K562 (cell line): ENCODE data around the gene USP14. TPM values are rescaled to one million over a fixed set of nuclear protein-coding genes. Genes with fewer than 3 reads are reported as not detected.

Experiments
- ATAC-seq: fragments of 200-7000 bp; cut with Tn5 transposase; 3 replicates; pipeline ENCODE4 v1.9.1; 2020; ENCODE audit warnings: moderate library complexity
- BruUV-seq: library from RNA; stranded (reverse); fragments of 400-500 nt; replicated peaks from 2 replicates; lab custom pipeline; 2021; lab: Mats Ljungman, UMichigan
- CTCF ChIA-PET: fragments of 300-600 bp; formaldehyde crosslinking; extraction: SDS; loops from one replicate; lab custom pipeline; 2021; ENCODE audit warnings: low intra/inter-chr PET ratio; lab: Yijun Ruan, JAX
- POLR2A ChIA-PET: fragments of 300-600, 350-650 bp; sonication (Branson Sonifier 250); formaldehyde crosslinking; extraction: SDS; loops from one replicate; lab custom pipeline; 2021; ENCODE audit warnings: antibody characterized with exemption, inconsistent platforms; lab: Yijun Ruan, JAX
- DNase-seq, 4 experiments: peaks; one replicate each; pipeline versions ENCODE4 v3.0.0 to v3.0.0-alpha.2; 2011 to 2018; ENCODE audit warnings: low spot score in 3 of 4, mixed read lengths in 3 of 4; ENCODE audit errors: extremely low read depth in 1 of 4
- FAIRE-seq: peaks from 2 replicates; lab custom pipeline; 2011; peaks lifted over from hg19 to GRCh38; lab: Jason Lieb, UNC
- H2AFZ ChIP-seq: 2 replicates; pipeline ENCODE4 v1.6.0; 2011; ENCODE audit warnings: low read depth, low read length, control low read depth, inconsistent platforms
- H3K27ac ChIP-seq: fragments of 200-600 bp; 3 replicates; pipeline ENCODE4 v1.8.0; 2011; ENCODE audit warnings: low read depth, mild to moderate bottlenecking, control low read depth, inconsistent platforms, low read length, moderate library complexity, mixed read lengths; ENCODE audit errors: extremely low read depth
- H3K27me3 ChIP-seq, 2 experiments: fragments of 300-600 bp in 1 of 2; 2 replicates in 1 of 2; 3 replicates in 1 of 2; pipeline versions ENCODE4 v1.6.0 to v1.8.0; 2011; ENCODE audit warnings: inconsistent platforms in 2 of 2, low read length in 2 of 2, mild to moderate bottlenecking in 1 of 2, mixed read lengths in 1 of 2, moderate library complexity in 1 of 2; ENCODE audit not compliant: control insufficient read depth in 2 of 2, insufficient read depth in 2 of 2
- H3K36me3 ChIP-seq: fragments of 300-600 bp; 3 replicates; pipeline ENCODE4 v1.8.0; 2011; ENCODE audit warnings: mild to moderate bottlenecking, low read length, inconsistent platforms; ENCODE audit not compliant: control insufficient read depth, insufficient read depth
- H3K4me1 ChIP-seq, 2 experiments: fragments of 200-600 bp in 1 of 2; replicated peaks in 1 of 2; 2 replicates in 1 of 2; 3 replicates in 1 of 2; pipeline versions ENCODE4 v1.5.1 to v1.8.0; 2011; ENCODE audit warnings: inconsistent platforms in 2 of 2, low read length in 2 of 2, mild to moderate bottlenecking in 1 of 2, mixed read lengths in 1 of 2, moderate library complexity in 1 of 2; ENCODE audit not compliant: control insufficient read depth in 2 of 2, insufficient read depth in 2 of 2
- H3K4me2 ChIP-seq: 2 replicates; pipeline ENCODE4 v1.6.1; 2011; ENCODE audit warnings: low read length, control low read depth, inconsistent platforms, mixed read lengths; ENCODE audit not compliant: insufficient read depth
- H3K4me3 ChIP-seq: fragments of 200-600 bp; sonication (generic), shearing (Covaris generic); 2 replicates; pipeline ENCODE4 v1.5.1; 2016; ENCODE audit warnings: control low read depth, inconsistent platforms
- H3K79me2 ChIP-seq: fragments of 200-600 bp; 3 replicates; pipeline ENCODE4 v1.8.0; 2011; ENCODE audit warnings: low read length, inconsistent platforms; ENCODE audit not compliant: control insufficient read depth, insufficient read depth
- H3K9ac ChIP-seq, 2 experiments: 2 replicates each; pipeline versions ENCODE4 v1.6.0 to v1.6.1; 2011; ENCODE audit warnings: low read depth in 2 of 2, low read length in 2 of 2, control low read depth in 1 of 2, inconsistent platforms in 1 of 2, mild to moderate bottlenecking in 1 of 2, mixed read lengths in 1 of 2; ENCODE audit not compliant: insufficient read depth in 1 of 2
- H3K9me1 ChIP-seq: one replicate; pipeline ENCODE4 v1.6.0; 2011; ENCODE audit warnings: inconsistent platforms, mild to moderate bottlenecking, low read length, moderate library complexity; ENCODE audit not compliant: control insufficient read depth, insufficient read depth
- H3K9me3 ChIP-seq: replicated peaks from 2 replicates; pipeline ENCODE4 v1.5.1; 2011; ENCODE audit warnings: low read depth, low read length, inconsistent platforms; ENCODE audit not compliant: control insufficient read depth, insufficient read depth
- H4K20me1 ChIP-seq: replicated peaks from 2 replicates; pipeline ENCODE4 v1.6.1; 2011; ENCODE audit warnings: low read length, inconsistent platforms, mixed read lengths; ENCODE audit not compliant: control insufficient read depth, insufficient read depth
- BCOR ChIP-seq: fragments of 450-650 bp; IDR thresholded peaks from 2 replicates; pipeline ENCODE4 v1.6.1; 2016
- ELF2 ChIP-seq: fragments of 250-450 bp; sonication (Bioruptor Pico); IDR thresholded peaks from 2 replicates; pipeline ENCODE4 v1.5.0; 2021; ENCODE audit warnings: mild to moderate bottlenecking
- FOXK1 ChIP-seq: sonication (generic); formaldehyde crosslinking; IDR thresholded peaks from 2 replicates; pipeline ENCODE4 v1.8.0; 2022; ENCODE audit warnings: missing genetic modification reagents, mild to moderate bottlenecking, borderline replicate concordance
- GABPB1 ChIP-seq: sonication (generic); formaldehyde crosslinking; IDR thresholded peaks from 2 replicates; pipeline ENCODE4 v1.8.0; 2022; ENCODE audit warnings: mild to moderate bottlenecking, missing genetic modification reagents
- HINFP ChIP-seq: fragments of 450-650 bp; conservative IDR thresholded peaks from 2 replicates; pipeline ENCODE4 v1.6.1; 2016; ENCODE audit warnings: missing genetic modification characterization, low read depth, mild to moderate bottlenecking, control low read depth, missing compliant biosample characterization
- PHF8 ChIP-seq: fragments of 200-600 bp; sonication (generic); IDR thresholded peaks from 2 replicates; pipeline ENCODE4 v1.6.1; 2012; ENCODE audit warnings: mixed run types, mild to moderate bottlenecking, inconsistent platforms, low read length, moderate library complexity, borderline replicate concordance
- PURB ChIP-seq: sonication (generic); formaldehyde crosslinking; IDR thresholded peaks from 2 replicates; pipeline ENCODE4 v1.9.0; 2021; ENCODE audit warnings: low read depth, mild to moderate bottlenecking, missing genetic modification reagents
- TAL1 ChIP-seq: fragments of 450-650 bp; IDR thresholded peaks from 2 replicates; pipeline ENCODE4 v1.6.1; 2016; ENCODE audit warnings: mild to moderate bottlenecking
- XRCC4 ChIP-seq: IDR thresholded peaks from one replicate; pipeline ENCODE4 v1.6.1; 2011; ENCODE audit not compliant: insufficient read depth, insufficient read length; ENCODE audit errors: extremely low read depth
- YBX1 ChIP-seq: fragments of 450-650 bp; IDR thresholded peaks from 2 replicates; pipeline ENCODE4 v1.7.1; 2016; ENCODE audit warnings: mild to moderate bottlenecking
- ZKSCAN3 ChIP-seq: fragments of 250-450 bp; sonication (Bioruptor Pico); IDR thresholded peaks from 2 replicates; pipeline ENCODE4 v1.4.0; 2020
- ZNF324 ChIP-seq: fragments of 250-450 bp; sonication (Bioruptor Pico); IDR thresholded peaks from 2 replicates; pipeline ENCODE4 v1.4.0; 2020; ENCODE audit warnings: mild to moderate bottlenecking
- ZNF696 ChIP-seq: fragments of 250-450 bp; sonication (Bioruptor Pico); conservative IDR thresholded peaks from 2 replicates; pipeline ENCODE4 v1.4.0; 2020; ENCODE audit warnings: mild to moderate bottlenecking, moderate library complexity
- ZSCAN29 ChIP-seq: fragments of 450-650 bp; IDR thresholded peaks from 2 replicates; pipeline ENCODE4 v1.6.1; 2017
- WGBS: fragments of 100-300 bp; shearing (Covaris generic); methylation state at CpG from one replicate; pipeline ENCODE4 v1.1.6; 2016; ENCODE audit warnings: low coverage, mixed read lengths; ENCODE audit not compliant: insufficient coverage; ENCODE audit errors: missing lambda C conversion rate; 5-methylcytosine and 5-hydroxymethylcytosine counted together
- in situ Hi-C: fragments of 300-500 bp; cut with MboI; formaldehyde crosslinking; loops from 4 replicates; pipeline ENCODE4 v1.15.0; 2018; ENCODE audit warnings: inconsistent platforms, mixed read lengths
- intact Hi-C: fragments of 100-400 bp; cut with micrococcal nuclease; formaldehyde crosslinking; loops from 2 replicates; pipeline ENCODE4 v1.14.2; 2022
- polyA plus RNA-seq, 8 experiments: library from polyadenylated mRNA; depleted of rRNA in 4 of 8; stranded (reverse) in 5 of 8; unstranded in 3 of 8; fragments of >200 nt; fragmentation: Nextera tagmentation in 2 of 8; fragmentation: Illumina TruSeq in 1 of 8; extraction: Ambion mirVana in 2 of 8; extraction: Trizol in 1 of 8; gene quantifications; 2 replicates each; pipeline versions ENCODE4 v1.2.1 to v1.2.3, GENCODE V29; 2011 to 2014; ENCODE audit warnings: inconsistent platforms in 1 of 8, missing spikeins in 1 of 8
- total RNA-seq, 7 experiments: library from RNA; depleted of rRNA in 6 of 7; stranded (reverse); fragments of >200 nt in 6 of 7; fragmentation: Illumina TruSeq in 2 of 7; extraction: Trizol in 2 of 7; gene quantifications; 2 replicates each; pipeline versions ENCODE4 v1.2.1 to v1.2.3, GENCODE V29; 2011 to 2021; ENCODE audit warnings: low replicate concordance in 1 of 7

The USP14 gene
- total and polyA plus RNA-seq, 9 of the 15 experiments (the other 6 are each of a cell fraction or from before 2014, with no cell fraction given): 18.7 to 129 (median 40.3) TPM

DNA sequence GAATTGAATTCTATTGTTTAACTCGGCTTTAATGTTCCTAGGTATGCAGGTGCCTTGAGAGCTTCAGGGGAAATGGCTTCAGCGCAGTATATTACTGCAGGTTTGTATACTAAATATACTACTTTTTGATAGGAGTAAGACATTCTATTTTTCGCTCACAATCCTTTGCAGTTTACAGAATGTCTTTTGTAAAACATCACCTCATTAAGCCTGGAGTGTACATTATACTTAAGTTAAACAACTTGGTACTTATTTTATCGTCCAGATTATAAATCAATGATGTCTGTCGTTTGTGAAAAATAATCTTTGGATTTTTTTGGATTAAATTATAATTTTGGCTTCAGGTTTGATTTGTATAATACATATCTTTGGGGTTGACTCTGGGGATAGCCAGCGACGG lies 34.4 kb downstream of the USP14 start (continued):
- TF ChIP-seq FOXK1 (CRISPR knock-in tag): no peak
- no peak for TF ChIP-seq BCOR
- TF ChIP-seq ZNF324 (CRISPR knock-in tag): no peak
- no peak for TF ChIP-seq ELF2 (CRISPR knock-in tag)
- no peak for TF ChIP-seq ZSCAN29
- no peak for TF ChIP-seq XRCC4
- no peak for TF ChIP-seq YBX1
- TF ChIP-seq HINFP (tag): no peak
- no peak for TF ChIP-seq TAL1

DNA sequence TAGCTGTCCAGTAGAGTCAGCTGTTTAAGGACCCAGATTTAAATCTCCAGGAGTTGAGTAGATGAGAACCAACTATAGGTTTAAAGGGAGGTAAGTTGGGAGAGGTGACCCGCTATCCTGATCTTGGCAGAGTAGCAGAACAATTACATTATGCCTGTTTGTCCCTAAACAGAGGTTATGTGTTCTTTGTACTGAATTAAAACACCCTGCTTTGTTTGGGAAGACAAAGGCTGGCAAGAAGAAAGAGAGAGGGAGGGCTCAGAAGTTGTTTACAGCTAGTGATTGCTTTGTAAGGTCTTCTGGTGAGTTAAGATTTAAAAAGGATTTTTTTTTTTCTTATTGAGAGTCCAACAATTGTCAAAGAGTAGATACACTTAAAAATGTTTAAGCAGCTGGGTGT lies 37.3 kb downstream of the USP14 start:
- POLR2A ChIA-PET: interaction anchor here (0.8 to 1.3 kb wide), 3 partner anchors 10 to 15 kb away, joined by 3 to 5 read pairs (median 3); no protein-coding TSS in a partner anchor
- BruUV-seq: no TSS peak
- CTCF ChIA-PET: no interaction called here
- ATAC-seq (no peak), FAIRE-seq (no peak), DNase-seq (no peak)
- in situ Hi-C loops: no loop called here
- 93% methylated on average over 1 of the region's 1 CpG for WGBS
- peaks cover 82% of the 10 kb centered on the region for H3K36me3 ChIP-seq
- no peaks in the 10 kb centered on the region for H3K27me3 ChIP-seq
- H3K79me2 ChIP-seq: peaks cover 36% of the 10 kb centered on the region
- H3K4me2 ChIP-seq: no peak overlapping the region
- H2AFZ ChIP-seq: no peak overlapping the region
- intact Hi-C loops: no loop called here
- no peaks in the 10 kb centered on the region for H3K9me1 ChIP-seq
- no peaks in the 10 kb centered on the region for H4K20me1 ChIP-seq
- no peak overlapping the region for H3K9ac ChIP-seq
- no peaks in the 10 kb centered on the region for H3K9me3 ChIP-seq
- TF ChIP-seq GABPB1 (CRISPR knock-in tag) (no peak), ZNF696 (CRISPR knock-in tag) (no peak), PURB (CRISPR knock-in tag) (no peak), ZKSCAN3 (no peak), PHF8 (no peak)
- H3K4me3 ChIP-seq: no peak overlapping the region
- H3K27ac ChIP-seq: no peak overlapping the region
- H3K4me1 ChIP-seq: no peaks in the 10 kb centered on the region
